Measurements from ENCODE around the gene ZNF620. TPM values are rescaled to one million over a fixed set of nuclear protein-coding genes. Genes with fewer than 3 reads are reported as not detected.

Gene ZNF620
- total RNA-seq, 3 donors from 2014 or later (not counting 1 experiment from before 2014, with no cell fraction given): 3.3 to 7.4 (median 6.0) TPM

DNA sequence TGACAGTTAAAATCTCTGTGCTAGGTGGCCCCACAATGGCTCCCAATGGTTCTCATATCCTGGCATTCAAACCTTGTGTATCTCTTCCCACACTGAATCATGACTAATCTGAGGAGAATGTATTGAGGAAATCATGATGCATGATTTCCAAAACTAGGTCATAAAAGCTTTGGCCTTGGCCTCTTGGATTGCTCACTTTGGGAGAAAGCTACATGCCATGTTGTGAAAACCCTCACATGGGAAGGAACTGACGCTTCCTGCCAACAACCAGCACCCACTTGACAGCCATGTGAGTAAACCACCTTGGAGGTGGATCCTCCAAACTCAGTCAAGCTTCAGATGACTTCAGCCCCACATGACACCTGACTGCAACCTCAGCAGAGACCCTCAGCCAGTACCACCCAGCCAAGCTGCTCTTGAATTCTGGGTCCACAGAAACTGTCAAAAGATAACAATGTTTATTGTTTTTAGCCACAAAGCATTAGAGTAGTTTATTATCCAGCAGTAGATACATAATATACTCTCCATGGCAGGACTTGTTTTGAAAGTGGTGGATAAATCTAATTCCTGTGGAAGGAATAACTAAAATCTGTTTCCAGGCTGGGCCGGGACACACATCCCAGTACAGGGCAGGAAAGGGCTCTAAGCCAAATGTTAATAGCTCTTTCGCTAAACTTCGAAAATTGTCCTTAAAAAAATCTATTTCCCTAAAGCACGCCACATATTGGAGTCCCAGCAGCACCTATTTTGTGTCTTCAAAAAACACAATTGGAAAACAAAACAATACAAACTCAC, 1.0 kb upstream of the ZNF620 start:
- Mint-ChIP-seq H3K27ac (peak overlapping the region; percentile 27 to 81), H3K4me1 (peaks cover 9 to 15% of the 10 kb centered on the region in 2 donors), H3K4me3 (peak overlapping the region; percentile 93), H3K9me3 (no peaks in the 10 kb centered on the region), H3K36me3 (no peaks in the 10 kb centered on the region), H3K27me3 (ENCODE audit: low read depth in 2 of 2) (no peaks in the 10 kb centered on the region)
- TF ChIP-seq, protein P1, sequence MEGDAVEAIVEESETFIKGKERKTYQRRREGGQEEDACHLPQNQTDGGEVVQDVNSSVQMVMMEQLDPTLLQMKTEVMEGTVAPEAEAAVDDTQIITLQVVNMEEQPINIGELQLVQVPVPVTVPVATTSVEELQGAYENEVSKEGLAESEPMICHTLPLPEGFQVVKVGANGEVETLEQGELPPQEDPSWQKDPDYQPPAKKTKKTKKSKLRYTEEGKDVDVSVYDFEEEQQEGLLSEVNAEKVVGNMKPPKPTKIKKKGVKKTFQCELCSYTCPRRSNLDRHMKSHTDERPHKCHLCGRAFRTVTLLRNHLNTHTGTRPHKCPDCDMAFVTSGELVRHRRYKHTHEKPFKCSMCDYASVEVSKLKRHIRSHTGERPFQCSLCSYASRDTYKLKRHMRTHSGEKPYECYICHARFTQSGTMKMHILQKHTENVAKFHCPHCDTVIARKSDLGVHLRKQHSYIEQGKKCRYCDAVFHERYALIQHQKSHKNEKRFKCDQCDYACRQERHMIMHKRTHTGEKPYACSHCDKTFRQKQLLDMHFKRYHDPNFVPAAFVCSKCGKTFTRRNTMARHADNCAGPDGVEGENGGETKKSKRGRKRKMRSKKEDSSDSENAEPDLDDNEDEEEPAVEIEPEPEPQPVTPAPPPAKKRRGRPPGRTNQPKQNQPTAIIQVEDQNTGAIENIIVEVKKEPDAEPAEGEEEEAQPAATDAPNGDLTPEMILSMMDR (IDR thresholded peaks at IDR 0.05): no peak
- intact Hi-C loops (cut with micrococcal nuclease): no loop called here
- no peak for DNase-seq
- Histone ChIP-seq H3K27me3 (ENCODE audit: control insufficient read depth, insufficient read depth, low read length) (no peaks in the 10 kb centered on the region), H3K27ac (ENCODE audit: low read length) (no peak overlapping the region), H3K9me3 (ENCODE audit: control insufficient read depth, insufficient read depth, low read length) (no peaks in the 10 kb centered on the region), H3K4me3 (ENCODE audit: low read length) (no peak overlapping the region), H3K36me3 (ENCODE audit: control insufficient read depth, insufficient read depth, low read length) (no peaks in the 10 kb centered on the region), H3K4me1 (ENCODE audit: control insufficient read depth, insufficient read depth, low read length) (peaks cover 6% of the 10 kb centered on the region)
- WGBS (ENCODE audit: insufficient coverage): 92% methylated on average over 5 of the region's 5 CpGs
- ATAC-seq: no peak

DNA sequence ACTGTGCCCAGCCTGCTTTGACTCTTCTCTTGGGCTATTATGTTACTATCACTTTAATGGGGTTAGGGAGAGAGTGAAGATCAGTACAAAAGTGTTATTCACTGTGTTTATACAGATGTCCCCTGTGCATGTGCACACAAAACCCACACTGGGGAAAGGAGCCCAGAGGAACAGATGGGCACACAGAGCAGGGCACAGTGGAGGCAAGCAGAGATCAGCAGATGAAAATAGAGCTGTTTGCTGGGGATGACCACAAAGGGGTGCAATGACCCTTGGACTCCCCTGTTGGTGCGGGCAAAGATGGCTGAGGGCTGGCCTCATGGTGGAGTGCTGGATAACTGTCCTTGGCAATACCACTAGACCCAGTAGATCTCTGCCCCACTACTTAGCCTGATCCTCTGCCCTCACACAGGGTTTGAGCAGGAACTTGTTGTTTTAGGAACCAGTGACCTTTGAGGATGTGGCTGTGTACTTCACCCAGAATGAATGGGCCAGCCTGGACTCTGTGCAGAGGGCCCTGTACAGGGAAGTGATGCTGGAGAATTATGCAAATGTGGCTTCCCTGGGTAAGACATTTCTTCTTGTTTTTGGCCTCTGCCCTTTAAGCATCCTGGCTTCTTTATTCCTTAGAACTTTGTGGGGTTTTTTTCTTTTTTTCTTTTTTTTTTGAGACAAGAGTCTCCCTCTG, 5.3 kb downstream of the ZNF620 start:
- intact Hi-C loops (cut with micrococcal nuclease): no loop called here
- ATAC-seq: no peak

DNA sequence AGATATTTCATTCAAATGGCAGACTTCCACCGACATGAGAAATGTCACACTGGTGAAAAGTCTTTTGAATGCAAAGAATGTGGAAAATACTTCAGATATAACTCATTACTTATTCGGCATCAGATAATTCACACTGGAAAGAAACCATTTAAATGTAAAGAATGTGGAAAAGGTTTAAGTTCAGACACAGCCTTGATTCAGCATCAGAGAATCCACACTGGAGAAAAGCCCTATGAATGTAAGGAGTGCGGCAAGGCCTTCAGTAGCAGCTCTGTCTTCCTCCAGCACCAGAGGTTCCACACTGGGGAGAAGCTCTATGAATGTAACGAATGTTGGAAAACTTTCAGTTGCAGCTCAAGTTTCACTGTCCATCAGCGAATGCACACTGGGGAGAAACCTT, 10.4 kb downstream of the ZNF620 start:
- DNase-seq (no peak), ATAC-seq (no peak)
- Histone ChIP-seq H3K36me3 (ENCODE audit: control insufficient read depth, insufficient read depth, low read length) (peaks cover 14% of the 10 kb centered on the region), H3K27ac (ENCODE audit: low read length) (no peak overlapping the region), H3K9me3 (ENCODE audit: control insufficient read depth, insufficient read depth, low read length) (no peaks in the 10 kb centered on the region), H3K27me3 (ENCODE audit: control insufficient read depth, insufficient read depth, low read length) (no peaks in the 10 kb centered on the region), H3K4me3 (ENCODE audit: low read length) (no peak overlapping the region), H3K4me1 (ENCODE audit: control insufficient read depth, insufficient read depth, low read length) (no peaks in the 10 kb centered on the region)
- WGBS (ENCODE audit: insufficient coverage): 97% methylated on average over 3 of the region's 5 CpGs
- TF ChIP-seq, protein P1 (IDR thresholded peaks at IDR 0.05): no peak
- Mint-ChIP-seq H3K4me1 (no peaks in the 10 kb centered on the region), H3K27ac (no peak overlapping the region), H3K27me3 (ENCODE audit: low read depth in 2 of 2) (no peaks in the 10 kb centered on the region), H3K36me3 (no peaks in the 10 kb centered on the region), H3K9me3 (no peaks in the 10 kb centered on the region), H3K4me3 (no peak overlapping the region)
- intact Hi-C loops (cut with micrococcal nuclease): no loop called here

More for the DNA sequence above, 5.3 kb downstream of the ZNF620 start:
- no peaks in the 10 kb centered on the region for H3K9me3 Mint-ChIP-seq
- Histone ChIP-seq H3K36me3 (ENCODE audit: control insufficient read depth, insufficient read depth, low read length) (peaks cover 10% of the 10 kb centered on the region), H3K4me1 (ENCODE audit: control insufficient read depth, insufficient read depth, low read length) (no peaks in the 10 kb centered on the region), H3K27ac (ENCODE audit: low read length) (no peak overlapping the region), H3K4me3 (ENCODE audit: low read length) (no peak overlapping the region), H3K9me3 (ENCODE audit: control insufficient read depth, insufficient read depth, low read length) (no peaks in the 10 kb centered on the region), H3K27me3 (ENCODE audit: control insufficient read depth, insufficient read depth, low read length) (no peaks in the 10 kb centered on the region)
- TF ChIP-seq, protein P1 (IDR thresholded peaks at IDR 0.05): no peak
- no peak overlapping the region for H3K27ac Mint-ChIP-seq
- no peaks in the 10 kb centered on the region for H3K36me3 Mint-ChIP-seq
- H3K27me3 Mint-ChIP-seq (ENCODE audit: low read depth in 2 of 2): no peaks in the 10 kb centered on the region
- H3K4me1 Mint-ChIP-seq: peaks cover 7 to 8% of the 10 kb centered on the region in 2 donors
- no peak for DNase-seq
- WGBS (ENCODE audit: insufficient coverage): 100% methylated on average over 1 of the region's 1 CpG
- H3K4me3 Mint-ChIP-seq: no peak overlapping the region

Measured in natural killer cell (primary cell).